Heart left ventricle (tissue), 16 donors: ENCODE results near the gene FUT8. TPM values are rescaled to one million over a fixed set of nuclear protein-coding genes. Genes with fewer than 3 reads are reported as not detected.

Experiments used
- ATAC-seq, 4 donors: fragments of 200-7000 bp; cut with Tn5 transposase; one replicate each; pipeline ENCODE4 v1.9.1; 2020 to 2022; ENCODE audit warnings: moderate library complexity in 4 of 4, mild to moderate bottlenecking in 3 of 4, moderate number of reproducible peaks in 1 of 4
- DNase-seq, 5 donors: peaks; one replicate each; pipeline ENCODE4 v3.0.0-alpha.2; 2020
- H3K27ac ChIP-seq, 12 donors: fragments of 200-600 bp; sonication (generic) in 4 of 12; one replicate each; pipeline versions ENCODE4 v1.5.0 to v1.8.0; 2016 to 2022; ENCODE audit warnings: mild to moderate bottlenecking in 2 of 12
- H3K27me3 ChIP-seq, 9 donors: fragments of 200-600 bp; sonication (generic) in 2 of 9; one replicate each; pipeline versions ENCODE4 v1.5.1 to v1.8.0; 2016 to 2022; ENCODE audit warnings: mild to moderate bottlenecking in 3 of 9
- H3K36me3 ChIP-seq, 9 donors: fragments of 200-600 bp; sonication (generic) in 2 of 9; one replicate each; pipeline versions ENCODE4 v1.5.0 to v1.8.0; 2018 to 2022; ENCODE audit warnings: mild to moderate bottlenecking in 2 of 9
- H3K4me1 ChIP-seq, 12 donors: fragments of 200-600 bp; sonication (generic) in 4 of 12; one replicate each; pipeline versions ENCODE4 v1.5.0 to v1.8.0; 2016 to 2022; ENCODE audit warnings: mild to moderate bottlenecking in 3 of 12
- H3K4me3 ChIP-seq, 12 donors: fragments of 200-600 bp; sonication (generic) in 4 of 12; one replicate each; pipeline versions ENCODE4 v1.5.0 to v1.8.0; 2017 to 2022; ENCODE audit warnings: mild to moderate bottlenecking in 9 of 12, moderate library complexity in 4 of 12
- H3K9me3 ChIP-seq, 12 donors: fragments of 200-600 bp; sonication (generic) in 4 of 12; one replicate each; pipeline versions ENCODE4 v1.5.0 to v1.8.0; 2016 to 2022; ENCODE audit warnings: mild to moderate bottlenecking in 1 of 12
- CTCF ChIP-seq, 12 donors: fragments of 200-600 bp; sonication (generic) in 4 of 12; IDR thresholded peaks; one replicate each; pipeline versions ENCODE4 v1.5.0 to v1.8.0; 2018 to 2022; ENCODE audit warnings: antibody characterized with exemption in 12 of 12, mild to moderate bottlenecking in 5 of 12
- POLR2A ChIP-seq, 2 donors: fragments of 450-650 bp; IDR thresholded peaks; one replicate each; pipeline ENCODE4 v1.6.1; 2017; ENCODE audit warnings: antibody characterized with exemption in 2 of 2, mild to moderate bottlenecking in 2 of 2, moderate library complexity in 2 of 2
- WGBS, 4 donors: extraction: QIAGEN DNeasy Blood & Tissue Kit in 2 of 4; methylation state at CpG; one replicate each; pipeline versions ENCODE4 v1.1.5 to v1.1.7; 2013 to 2018; 5-methylcytosine and 5-hydroxymethylcytosine counted together
- intact Hi-C, 10 donors: fragments of 100-400 bp; cut with DNase I; formaldehyde crosslinking; loops; one replicate each; pipeline versions ENCODE4 v1.11.1 to v1.14.2; 2022
- polyA plus RNA-seq, 2 donors: library from polyadenylated mRNA; stranded (reverse); fragments of 200-250 nt; gene quantifications; one replicate each; pipeline ENCODE4 v1.2.3, GENCODE V29; 2013
- total RNA-seq, 9 donors: library from RNA; depleted of rRNA in 2 of 9; stranded (reverse); fragments of >200 nt in 2 of 9; fragmentation: NEBNext Ultra II Directional in 3 of 9; extraction: Animal tissue kit (Norgen Biotek cat#: 25700) in 3 of 9; gene quantifications; one replicate each; pipeline versions ENCODE4 v1.1.0 to v1.2.4, GENCODE V29; 2016 to 2023
- donor health status: ischemic (EF 13 %, LVEDD 7.1; RV severe dilation, severe dysfunction).
- donor health status: healthy with polysubstance abuse.
- donor health status: DM: no; HTN: yes; CAD: no.
- donor health status: DM: no; HTN: no; CAD: no.
- donor health status: ischemic (EF 25% LVEDD 6.9; RV normal size, moderate dysfunction).
- donor health status: ischemic (EF 25% LVEDD 5.7; RV mildly dilated, moderate dysfunction).
- donor health status: healthy.
- donor health status: DM: yes; HTN: yes; CAD: no.
- donor health status: ischemic (EF 35%, LVEDD 5.7; RV mildly dilated, moderate dysfunction).
- donor health status: nonischemic (EF 11% LVEDD 7.7; RV severe dilation, severe dysfunction).
- donor health status: DM: yes; HTN: yes; CAD: no.
- donor health status: PGD.
- donor health status: ischemic (EF 29% LVEDD 5.4; RV normal size, mild dysfunction).
- donor health status: nonischemic (EF 23%, LVEDD 6.1; RV moderate dilation, normal function).

Gene FUT8
- total and polyA plus RNA-seq, 11 donors = 2.8 to 17.3 (median 11.2) TPM

- Histone ChIP-seq H3K9me3 (peaks cover 0 to 43% (median 11%) of the 10 kb centered on the region in 12 donors), H3K27ac (no peak overlapping the region), H3K4me3 (no peak overlapping the region), H3K4me1 (no peaks in the 10 kb centered on the region), H3K27me3 (no peaks in the 10 kb centered on the region), H3K36me3 (peaks cover 0 to 6% (median 0%) of the 10 kb centered on the region in 9 donors)
- DNase-seq (no peak), ATAC-seq (no peak)
- intact Hi-C loops = no loop called here
- WGBS, 4 donors = 91 to 95% (median 92%) methylated on average over 1 of the region's 1 CpG
- TF ChIP-seq POLR2A (IDR thresholded peaks at IDR 0.05) (no peak), CTCF (IDR thresholded peaks at IDR 0.05) (no peak)
Observed at GRCh38 chr14:65718629-65719028, 306.1 kb downstream of the FUT8 start.

GRCh38 chr14:65720171-65720570, 307.6 kb downstream of the FUT8 start:
- Histone ChIP-seq H3K36me3 (peaks cover 0 to 20% (median 5%) of the 10 kb centered on the region in 9 donors), H3K4me1 (no peaks in the 10 kb centered on the region), H3K27ac (no peak overlapping the region), H3K27me3 (no peaks in the 10 kb centered on the region), H3K9me3 (peaks cover 0 to 27% (median 3%) of the 10 kb centered on the region in 12 donors), H3K4me3 (no peak overlapping the region)
- no peak for ATAC-seq
- 83 to 100% (median 96%) methylated on average over 1 of the region's 1 CpG for WGBS, 4 donors
- intact Hi-C loops = no loop called here
- DNase-seq = no peak
- no peak for TF ChIP-seq CTCF (IDR thresholded peaks at IDR 0.05)
- TF ChIP-seq POLR2A (IDR thresholded peaks at IDR 0.05) = no peak

- TF ChIP-seq POLR2A (IDR thresholded peaks at IDR 0.05) (no peak), CTCF (IDR thresholded peaks at IDR 0.05) (no peak)
- H3K4me3 ChIP-seq = no peak overlapping the region
- H3K36me3 ChIP-seq = peaks cover 0 to 22% (median 5%) of the 10 kb centered on the region in 9 donors
- WGBS, 4 donors = 95 to 96% (median 95%) methylated on average over 5 of the region's 5 CpGs
- intact Hi-C loops = no loop called here
- ATAC-seq (no peak), DNase-seq (no peak)
- H3K27me3 ChIP-seq = no peaks in the 10 kb centered on the region
- H3K4me1 ChIP-seq = no peaks in the 10 kb centered on the region
- H3K9me3 ChIP-seq = peaks cover 0 to 21% (median 3%) of the 10 kb centered on the region in 12 donors
- no peak overlapping the region for H3K27ac ChIP-seq
Observed at GRCh38 chr14:65720743-65721142, 308.2 kb downstream of the FUT8 start.

- peaks cover 0 to 31% (median 5%) of the 10 kb centered on the region in 9 donors for H3K36me3 ChIP-seq
- no peak overlapping the region for H3K4me3 ChIP-seq
- no peaks in the 10 kb centered on the region for H3K4me1 ChIP-seq
- intact Hi-C loops = no loop called here
- H3K27ac ChIP-seq = no peak overlapping the region
- no peaks in the 10 kb centered on the region for H3K27me3 ChIP-seq
- TF ChIP-seq CTCF (IDR thresholded peaks at IDR 0.05) = no peak
- TF ChIP-seq POLR2A (IDR thresholded peaks at IDR 0.05) = no peak
- peaks cover 0 to 16% (median 3%) of the 10 kb centered on the region in 12 donors for H3K9me3 ChIP-seq
- WGBS, 4 donors = 85 to 88% (median 87%) methylated on average over 3 of the region's 3 CpGs
- ATAC-seq = no peak
- no peak for DNase-seq
Observed at GRCh38 chr14:65723348-65723747, 310.8 kb downstream of the FUT8 start.
